Heart right ventricle (tissue), 16 donors: Measurements from ENCODE around the gene GGPS1. TPM values are rescaled to one million over a fixed set of nuclear protein-coding genes. Genes with fewer than 3 reads are reported as not detected.
A peak's percentile ranks its signal among the peaks of the same experiment; 100 is the strongest.
"Not testable (repeated sequence)": the region's sequence is repeated elsewhere in the genome, so short reads cannot be mapped to it uniquely, and the experiment has no call there.

Source experiments
- ATAC-seq, 8 donors: fragments of 200-7000 bp; cut with Tn5 transposase; one replicate each; pipeline ENCODE4 v1.9.1; 2020; ENCODE audit warnings: mild to moderate bottlenecking in 8 of 8, moderate library complexity in 8 of 8, moderate number of reproducible peaks in 1 of 8
- DNase-seq, 2 donors: peaks; one replicate each; pipeline ENCODE4 v3.0.0-alpha.2; 2020
- H3K27ac ChIP-seq, 10 donors: fragments of 200-600 bp; sonication (generic) in 2 of 10; one replicate each; pipeline versions ENCODE4 v1.5.0 to v1.8.0; 2020 to 2022; ENCODE audit warnings: mild to moderate bottlenecking in 3 of 10
- H3K27me3 ChIP-seq, 7 donors: fragments of 200-600 bp; one replicate each; pipeline ENCODE4 v1.8.0; 2021 to 2022; ENCODE audit warnings: mild to moderate bottlenecking in 2 of 7
- H3K36me3 ChIP-seq, 9 donors: fragments of 200-600 bp; sonication (generic) in 1 of 9; one replicate each; pipeline versions ENCODE4 v1.5.0 to v1.8.0; 2020 to 2022; ENCODE audit warnings: mild to moderate bottlenecking in 2 of 9
- H3K4me1 ChIP-seq, 9 donors: fragments of 200-600 bp; sonication (generic) in 1 of 9; one replicate each; pipeline versions ENCODE4 v1.5.0 to v1.8.0; 2020 to 2022; ENCODE audit warnings: mild to moderate bottlenecking in 4 of 9
- H3K4me3 ChIP-seq, 10 donors: fragments of 200-600 bp; sonication (generic) in 2 of 10; one replicate each; pipeline versions ENCODE4 v1.5.0 to v1.8.0; 2020 to 2022; ENCODE audit warnings: mild to moderate bottlenecking in 7 of 10, moderate library complexity in 2 of 10
- H3K9me3 ChIP-seq, 11 donors: fragments of 200-600 bp in 10 of 11; sonication (generic) in 2 of 11; one replicate each; pipeline versions ENCODE4 v1.5.0 to v1.8.0; 2013 to 2022; ENCODE audit warnings: mild to moderate bottlenecking in 2 of 11, control low read depth in 1 of 11, moderate library complexity in 1 of 11
- CTCF ChIP-seq, 9 donors: fragments of 200-600 bp; sonication (generic) in 2 of 9; IDR thresholded peaks; one replicate each; pipeline versions ENCODE4 v1.5.0 to v1.8.0; 2021 to 2022; ENCODE audit warnings: antibody characterized with exemption in 9 of 9, mild to moderate bottlenecking in 5 of 9, moderate library complexity in 1 of 9
- WGBS, 2 donors: extraction: QIAGEN DNeasy Blood & Tissue Kit; methylation state at CpG; one replicate each; pipeline ENCODE4 v1.1.7; 2013; ENCODE audit warnings: inconsistent platforms in 1 of 2; 5-methylcytosine and 5-hydroxymethylcytosine counted together
- intact Hi-C, 10 donors: fragments of 100-400 bp; cut with DNase I; formaldehyde crosslinking; loops; one replicate each; pipeline versions ENCODE4 v1.11.1 to v1.14.2; 2022
- polyA plus RNA-seq, 2 donors: library from polyadenylated mRNA; stranded (reverse); fragments of 200-250 nt; gene quantifications; one replicate each; pipeline ENCODE4 v1.2.3, GENCODE V29; 2013
- total RNA-seq, 10 donors: library from RNA; stranded (reverse); fragmentation: NEBNext Ultra II Directional in 3 of 10; extraction: Animal tissue kit (Norgen Biotek cat#: 25700) in 3 of 10; gene quantifications; one replicate each; pipeline versions ENCODE4 v1.2.1 to v1.2.4, GENCODE V29; 2021 to 2023
- donor health status: Arrhythmogenic right ventricular cardiomyopathy.
- donor health status: ischemic (EF 13 %, LVEDD 7.1; RV severe dilation, severe dysfunction).
- donor health status: healthy with polysubstance abuse.
- donor health status: DM: no; HTN: yes; CAD: no.
- donor health status: DM: no; HTN: no; CAD: no.
- donor health status: ischemic (EF 25% LVEDD 6.9; RV normal size, moderate dysfunction).
- donor health status: ischemic (EF 25% LVEDD 5.7; RV mildly dilated, moderate dysfunction).
- donor health status: healthy.
- donor health status: DM: yes; HTN: yes; CAD: no.
- donor health status: Ischemic cardiomyopathy.
- donor health status: ischemic (EF 35%, LVEDD 5.7; RV mildly dilated, moderate dysfunction).
- donor health status: nonischemic (EF 11% LVEDD 7.7; RV severe dilation, severe dysfunction).
- donor health status: DM: yes; HTN: yes; CAD: no.
- donor health status: PGD.
- donor health status: ischemic (EF 29% LVEDD 5.4; RV normal size, mild dysfunction).
- donor health status: nonischemic (EF 23%, LVEDD 6.1; RV moderate dilation, normal function).

GGPS1 gene
- total and polyA plus RNA-seq, 12 donors: 21.0 to 40.0 (median 33.9) TPM

- intact Hi-C loops: loop anchor here in 2 of 10 donors (5.0 kb wide), 1 partner anchor 43 kb away; the partner anchor contains the start of genes ARID4B (in 2 of the 2) and GGPS1 (in 2 of the 2)
- H3K4me3 ChIP-seq: no peak overlapping the region
- H3K9me3 ChIP-seq: no peaks in the 10 kb centered on the region
- ATAC-seq: no peak
- 89 to 92% methylated on average over 5 of the region's 5 CpGs for WGBS, 2 donors
- H3K4me1 ChIP-seq: peaks cover 0 to 18% (median 9%) of the 10 kb centered on the region in 9 donors
- H3K27me3 ChIP-seq: no peaks in the 10 kb centered on the region
- no peak overlapping the region for H3K27ac ChIP-seq
- no peak for DNase-seq
- peaks cover 0 to 14% (median 0%) of the 10 kb centered on the region in 9 donors for H3K36me3 ChIP-seq
- no peak for TF ChIP-seq CTCF (IDR thresholded peaks at IDR 0.05)
Measured at GRCh38 chr1:235369802-235370201, 41.4 kb downstream of the GGPS1 start.

GRCh38 chr1:235375919-235376605 is 47.7 kb downstream of the GGPS1 start:
- no peaks in the 10 kb centered on the region for H3K9me3 ChIP-seq
- no peaks in the 10 kb centered on the region for H3K27me3 ChIP-seq
- intact Hi-C loops: no loop called here
- H3K36me3 ChIP-seq: peaks cover 0 to 52% (median 0%) of the 10 kb centered on the region in 9 donors
- H3K27ac ChIP-seq: no peak overlapping the region
- TF ChIP-seq CTCF (IDR thresholded peaks at IDR 0.05): no peak
- 97 to 98% methylated on average over 6 of the region's 6 CpGs for WGBS, 2 donors
- DNase-seq (no peak), ATAC-seq (no peak)
- no peaks in the 10 kb centered on the region for H3K4me1 ChIP-seq
- H3K4me3 ChIP-seq: no peak overlapping the region

GRCh38 chr1:235378134-235378735 is 49.9 kb downstream of the GGPS1 start:
- H3K4me3 ChIP-seq: not testable (repeated sequence)

GRCh38 chr1:235381955-235382739 is 53.8 kb downstream of the GGPS1 start:
- H3K4me3 ChIP-seq, H3K27ac ChIP-seq, H3K4me1 ChIP-seq, H3K27me3 ChIP-seq, ATAC-seq, DNase-seq, intact Hi-C loops: not testable (repeated sequence)
- no CpG with 5 or more reads among the region's 3 CpGs for WGBS, 2 donors
- Histone ChIP-seq H3K9me3 (peaks cover 0 to 14% (median 0%) of the 10 kb centered on the region in 11 donors), H3K36me3 (peaks cover 0 to 35% (median 0%) of the 10 kb centered on the region in 9 donors)

More at GRCh38 chr1:235378134-235378735, 49.9 kb downstream of the GGPS1 start:
- H3K4me1 ChIP-seq, H3K9me3 ChIP-seq, DNase-seq, intact Hi-C loops, H3K27me3 ChIP-seq, H3K27ac ChIP-seq: not testable (repeated sequence)
- ATAC-seq: peak in 1 of 8 donors; percentile 35
- 76 to 82% methylated on average over 11 of the region's 11 CpGs for WGBS, 2 donors
- peaks cover 0 to 53% (median 0%) of the 10 kb centered on the region in 9 donors for H3K36me3 ChIP-seq

GRCh38 chr1:235385633-235386032 is 57.3 kb downstream of the GGPS1 start:
- intact Hi-C loops, DNase-seq, H3K4me3 ChIP-seq, ATAC-seq, H3K4me1 ChIP-seq, H3K27me3 ChIP-seq, H3K27ac ChIP-seq: not testable (repeated sequence)
- Histone ChIP-seq H3K9me3 (peaks cover 0 to 24% (median 4%) of the 10 kb centered on the region in 11 donors), H3K36me3 (peaks cover 0 to 12% (median 0%) of the 10 kb centered on the region in 9 donors)
- 94 to 98% methylated on average over 1 of the region's 1 CpG for WGBS, 2 donors
